ENCODE measurements around the gene SNX19. TPM values are rescaled to one million over a fixed set of nuclear protein-coding genes. Genes with fewer than 3 reads are reported as not detected.

The SNX19 gene
- total and polyA plus RNA-seq, 2 of the 4 experiments (the other 2 are of a cell fraction) = 35.9 to 113 TPM

DNA sequence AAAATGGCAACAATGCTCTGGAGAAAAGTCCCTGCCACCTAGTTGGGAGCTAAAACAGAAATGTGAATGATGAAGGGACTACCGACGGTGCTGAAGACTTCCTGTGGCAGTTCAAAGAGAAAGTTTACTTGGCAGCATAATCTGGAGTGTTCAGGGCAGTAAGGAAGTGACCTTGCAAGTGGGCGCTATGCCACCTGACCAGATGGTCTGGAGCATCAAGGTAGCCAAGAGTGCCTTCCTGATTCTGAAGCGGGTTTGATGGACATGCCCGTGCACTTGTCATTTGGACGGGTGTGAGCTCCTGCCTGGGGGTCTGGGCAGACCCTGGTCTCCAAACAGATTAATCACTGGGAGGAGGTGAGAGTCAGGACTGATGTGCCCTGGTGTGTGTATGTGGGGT lies 1.8 kb upstream of the SNX19 start:
- H2AK9ac ChIP-seq (replicated peaks; ENCODE audit: low read depth, low read length, poor library complexity) = no peak overlapping the region
- H3K4me3 ChIP-seq (ENCODE audit: insufficient read depth, low read depth, low read length) = no peak overlapping the region
- TF ChIP-seq RAD21 (IDR thresholded peaks at IDR 0.05; ENCODE audit: low read length) (no peak), MAFK (IDR thresholded peaks at IDR 0.05; ENCODE audit: low read depth, low read length) (no peak), RFX5 (IDR thresholded peaks at IDR 0.05; ENCODE audit: low read depth, low read length) (no peak), CEBPB (IDR thresholded peaks at IDR 0.05; ENCODE audit: low read depth, low read length) (no peak), RCOR1 (IDR thresholded peaks at IDR 0.05; ENCODE audit: insufficient replicate concordance, low read length) (no peak), MAZ (IDR thresholded peaks at IDR 0.05; ENCODE audit: borderline replicate concordance, low read depth, low read length) (no peak), FOS (IDR thresholded peaks at IDR 0.05; ENCODE audit: low read depth, low read length) (no peak), NFE2L2 (IDR thresholded peaks at IDR 0.05; ENCODE audit: low read depth, low read length) (no peak), SMC3 (IDR thresholded peaks at IDR 0.05; ENCODE audit: low read depth, low read length) (no peak), MXI1 (IDR thresholded peaks at IDR 0.05; ENCODE audit: borderline replicate concordance, low read depth, low read length) (no peak), POLR2A (IDR thresholded peaks at IDR 0.05; ENCODE audit: low read depth, low read length) (no peak), CHD1 (IDR thresholded peaks at IDR 0.05; ENCODE audit: low read depth, low read length) (no peak)
- H3K27me3 ChIP-seq (ENCODE audit: control insufficient read depth, insufficient read depth, low read length) = no peaks in the 10 kb centered on the region
- H4K5ac ChIP-seq (ENCODE audit: low read depth, low read length) = no peak overlapping the region
- no peak overlapping the region for H3K4me2 ChIP-seq (ENCODE audit: low read depth, low read length)
- no peak overlapping the region for H3K18ac ChIP-seq (ENCODE audit: low read depth, low read length)
- peak overlapping the region; percentile 43; the same call in 1 of the 2 replicates for H2AK5ac ChIP-seq (ENCODE audit: low read depth, low read length)
- H3K56ac ChIP-seq (ENCODE audit: extremely low read depth, insufficient read depth, low read length) = no peak overlapping the region
- H3K9ac ChIP-seq (ENCODE audit: low read depth, low read length) = no peak overlapping the region
- no peak overlapping the region for H2AFZ ChIP-seq (replicated peaks; ENCODE audit: low read length, poor library complexity)
- H2BK20ac ChIP-seq (ENCODE audit: low read depth, low read length) = no peak overlapping the region
- no peak for ATAC-seq (ENCODE audit: low read depth)
- peak overlapping the region; percentile 5 for H2BK120ac ChIP-seq (ENCODE audit: low read depth, low read length)
- intact Hi-C loops (cut with micrococcal nuclease) (no loop called here), dilution Hi-C loops (cut with HindIII; ENCODE audit: low sequenced_read_pairs, unreplicated experiment) (no loop called here), in situ Hi-C loops (cut with MboI; ENCODE audit: low sequenced_read_pairs) (loop anchor here (25.0 kb wide), 1 partner anchor 969 kb away; no protein-coding TSS in a partner anchor)
- H3K23ac ChIP-seq (ENCODE audit: low read depth, low read length) = no peak overlapping the region
- BruUV-seq (replicated peaks) = no TSS peak
- no peak overlapping the region for H2BK15ac ChIP-seq (ENCODE audit: low read depth, low read length)
- H4K91ac ChIP-seq (ENCODE audit: insufficient read depth, low read depth, low read length) = no peak overlapping the region
- H2BK5ac ChIP-seq (ENCODE audit: low read depth, low read length, poor library complexity, severe bottlenecking) = no peak overlapping the region
- H3K27ac ChIP-seq (ENCODE audit: insufficient read depth, low read length) = no peak overlapping the region
- POLR2A ChIA-PET (ENCODE audit: unreplicated experiment) = no interaction called here
- no peak overlapping the region for H3K14ac ChIP-seq (replicated peaks; ENCODE audit: low read depth, low read length)
- H4K20me1 ChIP-seq (ENCODE audit: insufficient read depth, low read length) = no peaks in the 10 kb centered on the region; the same call in 1 of the 2 replicates
- peaks cover 16% of the 10 kb centered on the region for H3K36me3 ChIP-seq (ENCODE audit: control insufficient read depth, insufficient read depth, low read length)
- peaks cover 20 to 30% of the 10 kb centered on the region in 2 experiments for H3K79me1 ChIP-seq (ENCODE audit: low read depth in 1 of 2, low read length in 2 of 2)
- no peaks in the 10 kb centered on the region for H3K9me3 ChIP-seq (ENCODE audit: control insufficient read depth, insufficient read depth, low read length)
- no peak overlapping the region for H4K8ac ChIP-seq (ENCODE audit: low read depth in 2 of 2, low read length in 2 of 2)
- H3K9me1 ChIP-seq (ENCODE audit: insufficient read depth, low read length) = peaks cover 17% of the 10 kb centered on the region
- peaks cover 8% of the 10 kb centered on the region; the same call in 1 of the 2 replicates for H3K4me1 ChIP-seq (ENCODE audit: control insufficient read depth, insufficient read depth, low read length)
- no peak overlapping the region; the same call in 1 of the 2 replicates for H3K4ac ChIP-seq (ENCODE audit: low read depth, low read length)
- no peak for DNase-seq
- 89% methylated on average over 3 of the region's 6 CpGs; no CpG with 5 or more reads in 1 of the 2 experiments for WGBS, 2 experiments (ENCODE audit: extremely low coverage in 2 of 2, insufficient read length in 1 of 2)
- CTCF ChIA-PET = interaction anchor here (1.0 kb wide), 1 partner anchor 81 kb away, joined by 3 read pairs; no protein-coding TSS in a partner anchor
